Measurements from ENCODE around the gene ACAD8.

DNA sequence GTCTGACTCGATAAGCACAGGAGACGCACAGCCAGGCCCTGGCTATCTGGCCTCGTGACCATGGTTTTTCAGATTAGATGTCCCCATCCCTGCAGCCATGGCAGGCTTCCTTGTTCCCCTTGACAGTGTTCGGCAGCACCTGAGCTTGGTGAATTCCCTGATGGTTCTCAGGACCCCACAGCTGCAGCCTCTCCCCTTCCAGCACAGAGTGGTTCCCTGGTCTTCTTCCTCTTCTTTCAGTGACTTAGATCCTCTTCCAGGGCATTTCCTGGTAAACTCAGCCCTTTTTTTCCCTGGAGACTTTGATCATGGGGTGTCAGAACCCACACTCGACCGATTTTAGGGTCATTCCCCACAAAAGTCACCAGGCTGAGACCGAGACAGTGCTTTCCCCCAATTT, 37.3 kb downstream of the ACAD8 start:
- TF ChIP-seq, protein P1, sequence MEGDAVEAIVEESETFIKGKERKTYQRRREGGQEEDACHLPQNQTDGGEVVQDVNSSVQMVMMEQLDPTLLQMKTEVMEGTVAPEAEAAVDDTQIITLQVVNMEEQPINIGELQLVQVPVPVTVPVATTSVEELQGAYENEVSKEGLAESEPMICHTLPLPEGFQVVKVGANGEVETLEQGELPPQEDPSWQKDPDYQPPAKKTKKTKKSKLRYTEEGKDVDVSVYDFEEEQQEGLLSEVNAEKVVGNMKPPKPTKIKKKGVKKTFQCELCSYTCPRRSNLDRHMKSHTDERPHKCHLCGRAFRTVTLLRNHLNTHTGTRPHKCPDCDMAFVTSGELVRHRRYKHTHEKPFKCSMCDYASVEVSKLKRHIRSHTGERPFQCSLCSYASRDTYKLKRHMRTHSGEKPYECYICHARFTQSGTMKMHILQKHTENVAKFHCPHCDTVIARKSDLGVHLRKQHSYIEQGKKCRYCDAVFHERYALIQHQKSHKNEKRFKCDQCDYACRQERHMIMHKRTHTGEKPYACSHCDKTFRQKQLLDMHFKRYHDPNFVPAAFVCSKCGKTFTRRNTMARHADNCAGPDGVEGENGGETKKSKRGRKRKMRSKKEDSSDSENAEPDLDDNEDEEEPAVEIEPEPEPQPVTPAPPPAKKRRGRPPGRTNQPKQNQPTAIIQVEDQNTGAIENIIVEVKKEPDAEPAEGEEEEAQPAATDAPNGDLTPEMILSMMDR (conservative IDR thresholded peaks at IDR 0.05; ENCODE audit: low read depth, low read length): no peak
- TF ChIP-seq EZH2 (IDR thresholded peaks at IDR 0.05; ENCODE audit: borderline replicate concordance, low read depth, low read length, poor library complexity, severe bottlenecking): no peak

Data from A673 (cell line).